MM.1S (cell line): ENCODE data around the gene PPIB.

Source experiments
- CTCF ChIP-seq: fragments of 300-600 bp; sonication (generic); IDR thresholded peaks from 2 replicates; pipeline ENCODE4 v1.5.1; 2016; ENCODE audit warnings: antibody characterized with exemption, low read length, mixed read lengths
- EZH2 ChIP-seq: fragments of 300-600 bp; sonication (generic); optimal IDR thresholded peaks from 2 replicates; pipeline ENCODE3; 2017; ENCODE audit warnings: low read depth, mild to moderate bottlenecking, antibody characterized with exemption, low read length, mixed read lengths
- EZH2phosphoT487 ChIP-seq: fragments of 300-600 bp; sonication (generic); IDR thresholded peaks from 2 replicates; pipeline ENCODE4 v1.6.1; 2018; ENCODE audit warnings: antibody characterized with exemption, low read length

- TF ChIP-seq CTCF (no peak), EZH2 (no peak), EZH2phosphoT487 (no peak)
Measured at GRCh38 chr15:64122936-64123351, 39.9 kb downstream of the PPIB start.
